Suppressor macrophage (primary cell): ENCODE measurements around the gene PRKAR2B.
A peak's percentile ranks its signal among the peaks of the same experiment; 100 is the strongest.

ENCODE experiments used
- DNase-seq, 4 experiments: peaks; one replicate each; pipeline ENCODE4 v3.0.0-alpha.2; 2020 to 2022

The PRKAR2B gene

GRCh38 chr7:107194052-107194451, 149.5 kb downstream of the PRKAR2B start:
- no peak for DNase-seq

- no peak for DNase-seq
Measured at GRCh38 chr7:107196834-107197610, 152.5 kb downstream of the PRKAR2B start.

DNA sequence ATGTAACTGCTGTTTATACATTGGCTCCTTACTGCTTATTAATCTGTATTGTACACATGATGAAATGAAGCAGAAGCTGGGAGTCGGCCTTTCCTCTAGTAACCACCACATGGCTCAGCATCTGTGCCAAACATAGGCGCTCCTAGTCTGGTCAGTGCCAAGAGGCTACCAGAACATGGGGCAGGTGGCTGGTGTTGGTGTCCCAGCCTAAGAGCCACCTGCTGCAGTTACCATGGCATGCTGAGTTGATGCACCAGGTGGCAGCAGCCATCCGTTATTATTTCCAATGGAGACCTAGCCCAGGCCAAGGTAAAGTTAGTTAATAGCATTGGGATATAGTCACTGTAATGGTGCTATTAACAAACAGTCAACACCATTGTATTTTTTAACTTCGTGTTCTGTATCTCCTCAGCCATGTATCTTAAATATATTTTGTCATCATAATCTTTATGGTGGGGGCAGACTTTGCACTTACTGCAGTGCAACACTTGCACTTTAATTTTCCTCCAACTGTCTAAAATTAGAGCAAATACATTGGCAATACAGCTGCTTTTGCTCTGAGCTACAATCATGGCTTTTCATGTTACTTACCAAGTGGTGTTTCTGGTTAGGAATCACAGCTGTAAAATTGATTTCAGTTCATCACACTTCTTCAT, 157.4 kb downstream of the PRKAR2B start:
- peak; percentile 7 to 20 (median 10) for DNase-seq

- DNase-seq, result no peak
Measured at GRCh38 chr7:107203607-107204006, 159.1 kb downstream of the PRKAR2B start.

DNA sequence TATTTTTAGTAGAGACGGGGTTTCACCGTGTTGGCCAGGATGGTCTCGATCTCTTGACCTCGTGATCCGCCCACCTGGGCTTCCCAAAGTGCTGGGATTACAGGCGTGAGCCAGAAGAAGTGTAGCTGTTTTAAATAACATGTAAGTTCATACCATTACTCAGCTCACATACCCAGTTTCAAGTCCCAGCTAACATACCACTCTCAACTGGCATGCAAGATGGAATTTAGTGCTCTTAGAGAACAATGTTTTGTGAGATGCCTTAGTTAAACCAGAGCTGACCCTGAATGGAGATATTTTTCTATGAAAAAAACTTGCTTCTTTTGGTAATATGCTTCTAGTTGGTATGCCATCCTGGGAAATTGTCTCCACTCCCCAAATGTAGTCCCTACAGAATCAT, 161.6 kb downstream of the PRKAR2B start:
- no peak for DNase-seq

GRCh38 chr7:107206706-107207105, 162.2 kb downstream of the PRKAR2B start:
- no peak for DNase-seq

DNA sequence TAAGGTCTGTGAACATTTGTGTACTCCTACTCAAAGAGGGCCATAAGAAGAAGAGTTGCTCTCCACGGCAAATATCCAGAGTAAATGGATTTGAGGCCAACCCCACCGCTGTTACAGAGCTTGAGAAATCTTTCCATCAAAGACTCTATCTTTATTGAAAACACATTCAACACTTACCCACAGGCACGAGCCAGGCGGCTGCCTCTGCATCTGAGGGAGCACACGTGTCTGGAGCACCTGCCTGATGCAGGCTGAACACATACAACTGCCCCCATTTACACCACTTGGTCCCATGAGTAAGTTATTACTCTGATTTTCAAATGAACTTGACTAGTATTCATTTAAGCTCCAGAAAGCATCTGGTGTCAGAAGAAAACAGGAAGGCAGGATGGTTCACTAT, 163.0 kb downstream of the PRKAR2B start:
- no peak for DNase-seq

DNA sequence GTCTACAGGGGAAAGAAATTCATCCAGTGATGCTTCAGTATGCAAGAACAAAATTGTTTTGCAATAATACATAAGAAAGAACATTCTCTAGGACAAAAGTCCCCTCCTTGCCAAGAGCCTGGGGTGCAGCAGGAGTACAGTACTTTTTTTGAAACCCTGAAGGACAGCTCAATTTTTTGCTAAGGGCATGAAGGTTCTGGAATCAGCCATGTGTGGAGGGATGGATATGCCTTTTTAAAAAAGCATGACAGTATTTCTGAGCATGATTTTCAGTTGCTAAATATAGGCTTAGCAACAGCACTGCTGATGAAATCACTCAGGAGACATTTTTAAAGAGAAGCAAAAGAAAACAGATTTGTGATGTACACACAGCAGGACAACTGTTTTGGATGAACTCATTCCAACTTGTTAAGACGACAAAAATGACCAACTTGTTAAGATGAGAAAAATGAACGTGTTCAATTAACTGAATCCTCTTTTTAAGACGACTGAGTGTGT, 163.6 kb downstream of the PRKAR2B start:
- peak in 2 of 4 experiments; percentile 8 to 25 for DNase-seq

DNA sequence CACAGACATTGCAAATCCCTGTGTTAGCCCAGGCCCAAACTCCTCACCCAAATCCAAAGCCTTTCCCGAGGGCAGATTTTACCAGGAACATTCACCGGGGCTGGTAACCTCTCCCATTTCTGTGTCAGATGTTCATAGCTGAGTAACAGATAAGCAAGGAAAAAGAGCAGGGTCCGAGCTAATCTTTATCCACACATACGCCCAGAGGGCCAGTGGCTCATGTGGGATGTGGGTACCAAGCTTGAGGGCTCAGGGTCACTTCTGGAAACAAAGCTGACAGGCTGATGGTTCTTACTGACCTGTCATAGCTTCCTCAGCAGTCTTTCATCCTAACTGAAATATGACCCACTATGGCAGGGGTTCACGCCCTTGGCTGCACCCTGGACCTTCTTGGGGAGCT, 164.1 kb downstream of the PRKAR2B start:
- DNase-seq, result no peak

DNA sequence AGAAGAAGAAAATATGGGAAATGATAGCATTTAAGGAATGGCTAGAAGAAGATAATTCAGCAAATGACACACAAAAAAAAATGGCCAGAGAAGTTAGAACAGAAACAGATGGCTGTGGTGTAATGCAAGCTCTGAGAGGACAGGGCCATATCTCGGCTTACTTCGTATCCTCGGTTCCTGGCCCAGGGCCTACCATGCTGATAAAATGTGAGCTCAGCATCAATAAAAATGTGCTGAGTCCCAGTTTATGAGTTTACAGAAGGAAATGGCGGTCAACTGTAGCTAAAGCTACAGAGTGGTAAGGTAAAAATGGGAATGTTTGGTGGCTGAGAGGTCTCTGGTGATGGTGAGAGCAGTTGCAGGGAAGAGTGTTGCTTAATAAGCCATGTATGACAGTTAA, 165.1 kb downstream of the PRKAR2B start:
- DNase-seq, result no peak

DNA sequence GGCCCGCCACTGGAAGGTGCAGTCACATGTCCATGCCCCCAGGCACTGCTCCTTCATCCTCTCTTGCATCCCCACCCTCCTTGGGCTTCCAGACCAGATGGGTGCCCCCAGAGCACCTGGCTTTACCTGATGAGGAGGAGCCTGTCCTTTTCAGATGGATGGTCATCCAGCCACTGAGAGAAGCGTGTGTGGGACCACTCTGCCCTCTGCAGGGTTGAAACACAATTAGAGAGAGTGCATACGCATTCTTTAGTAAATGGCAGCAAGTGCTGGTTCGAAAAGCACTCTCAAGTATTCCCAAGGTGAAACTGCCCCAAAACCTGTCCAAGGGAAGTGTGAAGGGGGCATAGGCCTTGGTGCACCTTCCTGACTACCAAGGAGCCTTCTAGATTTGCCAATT, 165.9 kb downstream of the PRKAR2B start:
- DNase-seq, result no peak
